ENCODE data around the gene CAB39L. TPM values are rescaled to one million over a fixed set of nuclear protein-coding genes. Genes with fewer than 3 reads are reported as not detected.
A peak's percentile ranks its signal among the peaks of the same experiment; 100 is the strongest.

Gene CAB39L
- total RNA-seq, 3 donors from 2014 or later (not counting 1 experiment from before 2014, with no cell fraction given) = 4.4 to 6.5 (median 6.0) TPM

- Histone ChIP-seq H3K27ac (ENCODE audit: low read length) (no peak overlapping the region), H3K27me3 (ENCODE audit: control insufficient read depth, insufficient read depth, low read length) (no peaks in the 10 kb centered on the region), H3K4me1 (ENCODE audit: control insufficient read depth, insufficient read depth, low read length) (peaks cover 4% of the 10 kb centered on the region), H3K36me3 (ENCODE audit: control insufficient read depth, insufficient read depth, low read length) (peaks cover 8% of the 10 kb centered on the region), H3K4me3 (ENCODE audit: low read length) (no peak overlapping the region), H3K9me3 (ENCODE audit: control insufficient read depth, insufficient read depth, low read length) (no peaks in the 10 kb centered on the region)
- H3K4me1 Mint-ChIP-seq = peaks cover 6 to 13% of the 10 kb centered on the region in 2 donors
- no peak for TF ChIP-seq CTCF (IDR thresholded peaks at IDR 0.05)
- no peaks in the 10 kb centered on the region for H3K9me3 Mint-ChIP-seq
- DNase-seq (no peak), ATAC-seq (no peak)
- WGBS (ENCODE audit: insufficient coverage) = 100% methylated on average over 1 of the region's 1 CpG
- intact Hi-C loops (cut with micrococcal nuclease) = no loop called here
- H3K27ac Mint-ChIP-seq = peak overlapping the region in 1 of 2 donors; percentile 9
- H3K36me3 Mint-ChIP-seq = no peaks in the 10 kb centered on the region
- H3K4me3 Mint-ChIP-seq = no peak overlapping the region
- H3K27me3 Mint-ChIP-seq (ENCODE audit: low read depth in 2 of 2) = no peaks in the 10 kb centered on the region
Observed at GRCh38 chr13:49456156-49456555, 12.3 kb upstream of the CAB39L start.

- no peaks in the 10 kb centered on the region for H3K36me3 Mint-ChIP-seq
- peaks cover 2% of the 10 kb centered on the region for H3K36me3 ChIP-seq (ENCODE audit: control insufficient read depth, insufficient read depth, low read length)
- H3K9me3 Mint-ChIP-seq = no peaks in the 10 kb centered on the region
- no peak overlapping the region for H3K4me3 Mint-ChIP-seq
- H3K27ac ChIP-seq (ENCODE audit: low read length) = no peak overlapping the region
- ATAC-seq (peak in 1 of 3 donors; percentile 30), DNase-seq (no peak)
- no peaks in the 10 kb centered on the region for H3K27me3 ChIP-seq (ENCODE audit: control insufficient read depth, insufficient read depth, low read length)
- peaks cover 10 to 13% of the 10 kb centered on the region in 2 donors for H3K4me1 Mint-ChIP-seq
- intact Hi-C loops (cut with micrococcal nuclease) = no loop called here
- no peaks in the 10 kb centered on the region for H3K9me3 ChIP-seq (ENCODE audit: control insufficient read depth, insufficient read depth, low read length)
- H3K4me3 ChIP-seq (ENCODE audit: low read length) = no peak overlapping the region
- no peak for TF ChIP-seq CTCF (IDR thresholded peaks at IDR 0.05)
- H3K27me3 Mint-ChIP-seq (ENCODE audit: low read depth in 2 of 2) = no peaks in the 10 kb centered on the region
- peak overlapping the region in 1 of 2 donors; percentile 58 for H3K27ac Mint-ChIP-seq
- H3K4me1 ChIP-seq (ENCODE audit: control insufficient read depth, insufficient read depth, low read length) = peaks cover 4% of the 10 kb centered on the region
Observed at GRCh38 chr13:49455007-49455398, 11.1 kb upstream of the CAB39L start.

DNA sequence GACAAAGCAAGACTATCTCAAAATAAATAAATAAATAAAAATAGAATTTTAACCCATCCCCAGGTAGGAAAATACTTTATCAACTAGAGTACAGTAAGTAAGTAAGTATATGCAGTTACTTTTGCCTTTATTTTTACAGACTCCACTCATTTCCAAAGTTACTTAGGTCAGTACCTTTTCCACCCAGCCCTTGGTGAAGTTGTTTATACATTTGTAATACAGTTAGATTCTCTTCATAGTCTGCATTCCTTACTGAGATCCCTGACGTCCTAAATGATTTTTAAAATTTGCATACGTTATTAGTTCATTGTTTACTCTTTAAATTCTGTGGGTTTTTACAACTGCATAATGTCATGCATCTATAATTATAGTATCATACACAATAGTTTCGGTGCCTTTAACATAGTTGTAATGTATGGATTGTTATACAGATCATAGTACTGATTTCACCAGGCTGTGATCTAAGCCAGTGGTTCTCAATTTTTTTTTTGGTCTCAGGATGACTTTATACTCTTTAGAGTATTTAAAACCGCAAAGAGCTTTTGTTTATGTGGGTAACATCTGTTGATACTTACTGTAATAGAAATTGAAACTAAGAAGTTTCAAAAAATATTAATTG is 10.6 kb upstream of the CAB39L start:
- WGBS (ENCODE audit: insufficient coverage) = no CpG with 5 or more reads among the region's 4 CpGs
- ATAC-seq (peak; percentile 65 to 83 (median 66)), DNase-seq (peak in 1 of 2 donors; percentile 42)
- Histone ChIP-seq H3K27ac (ENCODE audit: low read length) (no peak overlapping the region), H3K4me3 (ENCODE audit: low read length) (no peak overlapping the region), H3K27me3 (ENCODE audit: control insufficient read depth, insufficient read depth, low read length) (no peaks in the 10 kb centered on the region), H3K4me1 (ENCODE audit: control insufficient read depth, insufficient read depth, low read length) (peaks cover 4% of the 10 kb centered on the region), H3K36me3 (ENCODE audit: control insufficient read depth, insufficient read depth, low read length) (peaks cover 1% of the 10 kb centered on the region), H3K9me3 (ENCODE audit: control insufficient read depth, insufficient read depth, low read length) (no peaks in the 10 kb centered on the region)
- H3K9me3 Mint-ChIP-seq = no peaks in the 10 kb centered on the region
- peak overlapping the region in 1 of 2 donors; percentile 58 for H3K27ac Mint-ChIP-seq
- peaks cover 13 to 15% of the 10 kb centered on the region in 2 donors for H3K4me1 Mint-ChIP-seq
- H3K36me3 Mint-ChIP-seq = no peaks in the 10 kb centered on the region
- no peak for TF ChIP-seq CTCF (IDR thresholded peaks at IDR 0.05)
- H3K27me3 Mint-ChIP-seq (ENCODE audit: low read depth in 2 of 2) = no peaks in the 10 kb centered on the region
- H3K4me3 Mint-ChIP-seq = peak overlapping the region; percentile 13
- intact Hi-C loops (cut with micrococcal nuclease) = no loop called here

DNA sequence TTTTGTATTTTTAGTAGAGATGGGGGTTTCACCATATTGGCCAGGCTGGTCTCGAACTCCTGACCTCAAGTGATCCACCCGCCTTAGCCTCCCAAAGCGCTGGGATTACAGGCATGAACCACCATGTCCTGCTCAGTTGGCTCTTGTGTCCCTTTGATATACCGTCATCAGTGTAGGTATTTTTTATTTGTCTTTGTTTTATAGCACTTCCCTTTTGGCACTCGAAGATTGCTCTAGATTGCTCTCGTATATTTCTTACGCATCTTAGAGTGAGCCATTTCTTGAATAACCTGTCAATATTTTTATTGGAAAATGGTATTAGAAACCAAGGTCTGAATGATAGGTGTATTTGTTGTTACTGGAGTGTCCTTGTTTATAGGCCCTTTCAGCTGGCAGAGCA is 9.6 kb upstream of the CAB39L start:
- no peaks in the 10 kb centered on the region for H3K27me3 ChIP-seq (ENCODE audit: control insufficient read depth, insufficient read depth, low read length)
- peaks cover 4% of the 10 kb centered on the region for H3K4me1 ChIP-seq (ENCODE audit: control insufficient read depth, insufficient read depth, low read length)
- no peak overlapping the region for H3K27ac ChIP-seq (ENCODE audit: low read length)
- H3K36me3 ChIP-seq (ENCODE audit: control insufficient read depth, insufficient read depth, low read length) = no peaks in the 10 kb centered on the region
- 98% methylated on average over 7 of the region's 7 CpGs for WGBS (ENCODE audit: insufficient coverage)
- H3K4me3 ChIP-seq (ENCODE audit: low read length) = no peak overlapping the region
- Mint-ChIP-seq H3K9me3 (no peaks in the 10 kb centered on the region), H3K36me3 (no peaks in the 10 kb centered on the region), H3K4me3 (no peak overlapping the region), H3K27me3 (ENCODE audit: low read depth in 2 of 2) (no peaks in the 10 kb centered on the region), H3K4me1 (peaks cover 13 to 17% of the 10 kb centered on the region in 2 donors), H3K27ac (no peak overlapping the region)
- intact Hi-C loops (cut with micrococcal nuclease) = no loop called here
- no peak for ATAC-seq
- DNase-seq = no peak
- H3K9me3 ChIP-seq (ENCODE audit: control insufficient read depth, insufficient read depth, low read length) = no peaks in the 10 kb centered on the region
- no peak for TF ChIP-seq CTCF (IDR thresholded peaks at IDR 0.05)

Measured in natural killer cell (primary cell).